Esophagus squamous epithelium (tissue), 4 donors: ENCODE measurements around the gene FXYD5.

Experiments
- POLR2A ChIP-seq, 4 donors: fragments of 450-650 bp; IDR thresholded peaks; one replicate each; pipeline ENCODE4 v1.6.1; 2017; ENCODE audit warnings: antibody characterized with exemption in 4 of 4, mild to moderate bottlenecking in 4 of 4, moderate library complexity in 3 of 4
- TF ChIP-seq, protein P1 (sequence below), 6 experiments: fragments of 450-650 bp in 4 of 6; fragments of 200-600 bp in 2 of 6; sonication (generic) in 2 of 6; IDR thresholded peaks; one replicate each; pipeline ENCODE4 v1.5.1; 2016 to 2019; ENCODE audit warnings: antibody characterized with exemption in 6 of 6, mild to moderate bottlenecking in 4 of 6, moderate library complexity in 4 of 6

GRCh38 chr19:35162471-35163326, 8.2 kb downstream of the FXYD5 start:
- no peak for TF ChIP-seq POLR2A (IDR thresholded peaks at IDR 0.05)
- TF ChIP-seq, protein P1, sequence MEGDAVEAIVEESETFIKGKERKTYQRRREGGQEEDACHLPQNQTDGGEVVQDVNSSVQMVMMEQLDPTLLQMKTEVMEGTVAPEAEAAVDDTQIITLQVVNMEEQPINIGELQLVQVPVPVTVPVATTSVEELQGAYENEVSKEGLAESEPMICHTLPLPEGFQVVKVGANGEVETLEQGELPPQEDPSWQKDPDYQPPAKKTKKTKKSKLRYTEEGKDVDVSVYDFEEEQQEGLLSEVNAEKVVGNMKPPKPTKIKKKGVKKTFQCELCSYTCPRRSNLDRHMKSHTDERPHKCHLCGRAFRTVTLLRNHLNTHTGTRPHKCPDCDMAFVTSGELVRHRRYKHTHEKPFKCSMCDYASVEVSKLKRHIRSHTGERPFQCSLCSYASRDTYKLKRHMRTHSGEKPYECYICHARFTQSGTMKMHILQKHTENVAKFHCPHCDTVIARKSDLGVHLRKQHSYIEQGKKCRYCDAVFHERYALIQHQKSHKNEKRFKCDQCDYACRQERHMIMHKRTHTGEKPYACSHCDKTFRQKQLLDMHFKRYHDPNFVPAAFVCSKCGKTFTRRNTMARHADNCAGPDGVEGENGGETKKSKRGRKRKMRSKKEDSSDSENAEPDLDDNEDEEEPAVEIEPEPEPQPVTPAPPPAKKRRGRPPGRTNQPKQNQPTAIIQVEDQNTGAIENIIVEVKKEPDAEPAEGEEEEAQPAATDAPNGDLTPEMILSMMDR (IDR thresholded peaks at IDR 0.05) = no peak
